Caco-2 (cell line): Measurements from ENCODE around the gene LRP1B. TPM values are rescaled to one million over a fixed set of nuclear protein-coding genes. Genes with fewer than 3 reads are reported as not detected.

ENCODE experiments used
- BruUV-seq: library from RNA; stranded (reverse); fragments of 400-500 nt; replicated peaks from 2 replicates; lab custom pipeline; 2021; lab: Mats Ljungman, UMichigan
- CTCF ChIA-PET: fragments of 300-600 bp; sonication (Branson Sonifier 250); formaldehyde crosslinking; loops from one replicate; lab custom pipeline; 2022; ENCODE audit warnings: antibody characterized with exemption; lab: Charles Lee
- POLR2A ChIA-PET: fragments of 300-600 bp; sonication (Branson Sonifier 250); formaldehyde crosslinking; loops from one replicate; lab custom pipeline; 2022; ENCODE audit warnings: antibody characterized with exemption; lab: Charles Lee
- DNase-seq, 2 experiments: peaks; one replicate each; pipeline versions ENCODE4 v3.0.0 to v3.0.0-alpha.2; 2020 to 2022
- H3K27me3 ChIP-seq: replicated peaks from 2 replicates; pipeline ENCODE4 v1.6.0; 2011; ENCODE audit warnings: low read length; ENCODE audit not compliant: control insufficient read depth, insufficient read depth
- H3K36me3 ChIP-seq: 2 replicates; pipeline ENCODE4 v1.5.1; 2011; ENCODE audit warnings: low read length; ENCODE audit not compliant: control insufficient read depth, insufficient read depth
- H3K4me1 ChIP-seq: fragments of 250-450 bp; sonication (Bioruptor Pico); 2 replicates; pipeline ENCODE4 v1.5.1; 2020; ENCODE audit warnings: mild to moderate bottlenecking
- H3K4me3 ChIP-seq: 2 replicates; pipeline ENCODE4 v1.5.1; 2011; ENCODE audit warnings: low read depth, mild to moderate bottlenecking, control low read depth, low read length
- H3K9me3 ChIP-seq: fragments of 250-450 bp; sonication (Bioruptor Pico); 2 replicates; pipeline ENCODE4 v1.5.1; 2020; ENCODE audit warnings: mild to moderate bottlenecking, moderate library complexity
- H3K27ac Mint-ChIP-seq: one replicate; pipeline ENCODE4 v1.8.0; 2022; ENCODE audit warnings: mixed read lengths; ENCODE audit not compliant: unreplicated experiment
- H3K27me3 Mint-ChIP-seq: one replicate; pipeline ENCODE4 v1.8.0; 2022; ENCODE audit warnings: mixed read lengths; ENCODE audit not compliant: insufficient read depth, unreplicated experiment
- H3K36me3 Mint-ChIP-seq: one replicate; pipeline ENCODE4 v1.8.0; 2022; ENCODE audit warnings: mild to moderate bottlenecking, mixed read lengths; ENCODE audit not compliant: insufficient read depth, unreplicated experiment
- H3K4me1 Mint-ChIP-seq: one replicate; pipeline ENCODE4 v1.8.0; 2022; ENCODE audit warnings: low read depth, mixed read lengths; ENCODE audit not compliant: unreplicated experiment
- H3K4me3 Mint-ChIP-seq: one replicate; pipeline ENCODE4 v1.8.0; 2022; ENCODE audit warnings: mild to moderate bottlenecking, moderate library complexity, mixed read lengths; ENCODE audit not compliant: unreplicated experiment
- H3K9me3 Mint-ChIP-seq: one replicate; pipeline ENCODE4 v1.8.0; 2022; ENCODE audit warnings: mixed read lengths; ENCODE audit not compliant: unreplicated experiment
- intact Hi-C: fragments of 100-400 bp; cut with micrococcal nuclease; formaldehyde crosslinking; loops from one replicate; pipeline ENCODE4 v1.10.0; 2022; ENCODE audit not compliant: unreplicated experiment
- total RNA-seq: library from RNA; stranded (reverse); gene quantifications from 2 replicates; pipeline ENCODE4 v1.2.3, GENCODE V29; 2022
- TF ChIP-seq, protein P1 (sequence below), 2 experiments: fragments of 200-600 bp in 1 of 2; IDR thresholded peaks; 1 replicate in 1 of 2; 2 replicates in 1 of 2; pipeline versions ENCODE4 v1.5.1 to v1.8.0; 2011 to 2022; ENCODE audit warnings: antibody characterized with exemption in 1 of 2, control low read depth in 1 of 2, inconsistent platforms in 1 of 2, low read depth in 1 of 2, low read length in 1 of 2, mild to moderate bottlenecking in 1 of 2, moderate library complexity in 1 of 2; ENCODE audit not compliant: insufficient read depth in 1 of 2, severe bottlenecking in 1 of 2, unreplicated experiment in 1 of 2

The LRP1B gene
- total RNA-seq, 1 experiment from 2014 or later: not detected

DNA sequence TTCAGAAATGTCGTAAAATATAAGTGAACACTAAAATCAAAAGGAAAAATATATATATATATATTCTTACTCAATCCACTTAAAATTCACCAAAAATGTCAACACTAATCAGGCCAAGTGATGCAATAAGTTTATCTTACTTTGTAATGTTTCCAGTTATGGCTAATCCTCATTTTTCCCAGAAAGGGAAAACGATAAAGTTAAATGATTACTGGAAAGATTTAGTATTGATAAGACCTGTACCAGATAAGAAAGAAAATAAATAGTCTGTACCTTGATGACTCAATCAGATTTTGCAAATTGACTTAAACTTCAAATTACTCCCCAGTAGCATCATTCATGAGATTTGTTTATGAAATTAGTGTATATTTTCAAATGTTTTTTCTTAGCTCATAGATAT lies 407.0 kb downstream of the LRP1B start:
- ChIA-PET POLR2A (no interaction called here), CTCF (no interaction called here)
- BruUV-seq: no TSS peak
- Mint-ChIP-seq H3K27me3 (peaks cover 2% of the 10 kb centered on the region), H3K4me3 (no peak overlapping the region), H3K36me3 (no peaks in the 10 kb centered on the region), H3K27ac (no peak overlapping the region), H3K9me3 (no peaks in the 10 kb centered on the region), H3K4me1 (no peaks in the 10 kb centered on the region)
- no peaks in the 10 kb centered on the region for H3K9me3 ChIP-seq
- no peaks in the 10 kb centered on the region for H3K4me1 ChIP-seq
- no peaks in the 10 kb centered on the region for H3K27me3 ChIP-seq
- no peak for DNase-seq
- TF ChIP-seq, protein P1, sequence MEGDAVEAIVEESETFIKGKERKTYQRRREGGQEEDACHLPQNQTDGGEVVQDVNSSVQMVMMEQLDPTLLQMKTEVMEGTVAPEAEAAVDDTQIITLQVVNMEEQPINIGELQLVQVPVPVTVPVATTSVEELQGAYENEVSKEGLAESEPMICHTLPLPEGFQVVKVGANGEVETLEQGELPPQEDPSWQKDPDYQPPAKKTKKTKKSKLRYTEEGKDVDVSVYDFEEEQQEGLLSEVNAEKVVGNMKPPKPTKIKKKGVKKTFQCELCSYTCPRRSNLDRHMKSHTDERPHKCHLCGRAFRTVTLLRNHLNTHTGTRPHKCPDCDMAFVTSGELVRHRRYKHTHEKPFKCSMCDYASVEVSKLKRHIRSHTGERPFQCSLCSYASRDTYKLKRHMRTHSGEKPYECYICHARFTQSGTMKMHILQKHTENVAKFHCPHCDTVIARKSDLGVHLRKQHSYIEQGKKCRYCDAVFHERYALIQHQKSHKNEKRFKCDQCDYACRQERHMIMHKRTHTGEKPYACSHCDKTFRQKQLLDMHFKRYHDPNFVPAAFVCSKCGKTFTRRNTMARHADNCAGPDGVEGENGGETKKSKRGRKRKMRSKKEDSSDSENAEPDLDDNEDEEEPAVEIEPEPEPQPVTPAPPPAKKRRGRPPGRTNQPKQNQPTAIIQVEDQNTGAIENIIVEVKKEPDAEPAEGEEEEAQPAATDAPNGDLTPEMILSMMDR (IDR thresholded peaks at IDR 0.05; ENCODE audit: insufficient read depth in 1 of 2, low read depth in 1 of 2, low read length in 1 of 2, severe bottlenecking in 1 of 2, unreplicated experiment in 1 of 2): no peak
- H3K36me3 ChIP-seq: no peaks in the 10 kb centered on the region
- no peak overlapping the region for H3K4me3 ChIP-seq
- intact Hi-C loops: no loop called here

DNA sequence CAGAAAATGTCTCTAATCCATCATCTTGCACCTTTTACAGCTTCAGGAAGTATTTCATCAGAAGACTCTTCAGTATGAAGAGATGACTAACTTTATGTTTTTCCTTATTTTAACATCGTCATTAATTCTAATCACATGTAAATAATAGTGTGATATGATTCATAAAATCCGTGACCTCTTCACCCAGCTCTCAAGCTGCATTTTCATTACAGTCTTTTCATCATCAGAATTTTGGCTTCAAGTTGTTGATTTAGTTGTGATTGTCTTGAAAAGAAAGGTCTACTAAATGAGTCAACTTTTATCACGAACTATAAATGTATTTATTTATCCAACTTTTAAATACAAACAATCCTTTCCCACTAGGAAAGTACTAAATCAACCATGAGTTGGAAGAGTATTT lies 410.3 kb downstream of the LRP1B start:
- TF ChIP-seq, protein P1 (IDR thresholded peaks at IDR 0.05; ENCODE audit: insufficient read depth in 1 of 2, low read depth in 1 of 2, low read length in 1 of 2, severe bottlenecking in 1 of 2, unreplicated experiment in 1 of 2): no peak
- H3K4me3 Mint-ChIP-seq: no peak overlapping the region
- DNase-seq: no peak
- H3K27me3 Mint-ChIP-seq: no peaks in the 10 kb centered on the region
- intact Hi-C loops: no loop called here
- CTCF ChIA-PET: no interaction called here
- H3K27ac Mint-ChIP-seq: no peak overlapping the region
- H3K36me3 ChIP-seq: no peaks in the 10 kb centered on the region
- no peaks in the 10 kb centered on the region for H3K9me3 Mint-ChIP-seq
- H3K9me3 ChIP-seq: no peaks in the 10 kb centered on the region
- no peak overlapping the region for H3K4me3 ChIP-seq
- BruUV-seq: no TSS peak
- POLR2A ChIA-PET: no interaction called here
- H3K36me3 Mint-ChIP-seq: no peaks in the 10 kb centered on the region
- H3K4me1 Mint-ChIP-seq: no peaks in the 10 kb centered on the region
- no peaks in the 10 kb centered on the region for H3K4me1 ChIP-seq
- H3K27me3 ChIP-seq: no peaks in the 10 kb centered on the region

DNA sequence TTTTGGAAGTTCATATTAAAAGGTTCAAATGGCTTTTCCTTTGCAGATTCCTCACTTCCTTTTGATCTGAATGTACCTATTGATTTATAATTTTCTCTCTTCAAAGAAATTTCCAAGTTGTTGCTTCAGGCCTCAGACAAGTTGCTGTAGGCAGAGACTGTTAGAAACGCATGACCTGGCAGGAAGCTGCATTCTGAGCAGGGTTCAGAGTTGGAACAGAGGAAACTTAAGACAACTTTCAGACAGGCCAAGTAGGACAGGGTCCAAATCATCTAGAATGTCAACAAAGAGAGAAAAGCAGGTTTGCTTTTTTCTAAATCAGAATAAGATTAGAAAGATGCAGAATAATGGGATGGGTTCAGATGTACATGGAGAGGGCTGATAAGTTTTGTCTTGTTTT lies 416.3 kb downstream of the LRP1B start:
- H3K27me3 ChIP-seq: no peaks in the 10 kb centered on the region
- intact Hi-C loops: no loop called here
- Mint-ChIP-seq H3K4me3 (no peak overlapping the region), H3K9me3 (no peaks in the 10 kb centered on the region), H3K27ac (no peak overlapping the region), H3K4me1 (no peaks in the 10 kb centered on the region), H3K27me3 (no peaks in the 10 kb centered on the region), H3K36me3 (no peaks in the 10 kb centered on the region)
- no peak for DNase-seq
- H3K4me1 ChIP-seq: no peaks in the 10 kb centered on the region
- no peaks in the 10 kb centered on the region for H3K36me3 ChIP-seq
- H3K9me3 ChIP-seq: no peaks in the 10 kb centered on the region
- ChIA-PET POLR2A (no interaction called here), CTCF (no interaction called here)
- TF ChIP-seq, protein P1 (IDR thresholded peaks at IDR 0.05; ENCODE audit: insufficient read depth in 1 of 2, low read depth in 1 of 2, low read length in 1 of 2, severe bottlenecking in 1 of 2, unreplicated experiment in 1 of 2): no peak
- no TSS peak for BruUV-seq
- no peak overlapping the region for H3K4me3 ChIP-seq
